GM12873 (cell line): ENCODE results near the gene SCCPDH.

ENCODE experiments used
- CTCF ChIP-seq: IDR thresholded peaks from 2 replicates; pipeline ENCODE4 v1.5.1; 2012; ENCODE audit warnings: low read depth, mild to moderate bottlenecking, moderate library complexity, low read length, control low read depth; ENCODE audit not compliant: insufficient read depth; ENCODE audit errors: missing control alignments

SCCPDH gene

GRCh38 chr1:246726881-246727280, 2.7 kb downstream of the SCCPDH start:
- TF ChIP-seq CTCF, result no peak

DNA sequence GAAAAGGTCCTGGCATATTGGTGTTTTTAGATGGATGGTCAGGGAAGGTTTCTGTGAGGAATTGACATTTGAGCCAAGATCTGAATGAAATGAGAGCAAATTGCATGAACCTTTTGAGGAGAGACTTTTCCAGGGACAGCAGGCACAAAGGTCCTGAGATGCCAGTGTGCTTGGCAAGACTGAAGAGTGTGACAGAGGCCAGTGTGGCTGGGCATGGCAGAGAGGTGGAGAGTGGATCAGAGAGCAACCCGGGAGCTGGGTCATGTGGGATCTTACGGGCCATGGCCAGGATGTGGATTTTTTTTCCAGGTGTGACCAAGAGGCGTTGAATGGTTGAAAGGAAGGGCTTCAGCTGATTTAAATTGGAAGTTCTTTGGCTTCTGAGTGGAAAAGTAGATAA, 3.4 kb downstream of the SCCPDH start:
- TF ChIP-seq CTCF, result no peak

DNA sequence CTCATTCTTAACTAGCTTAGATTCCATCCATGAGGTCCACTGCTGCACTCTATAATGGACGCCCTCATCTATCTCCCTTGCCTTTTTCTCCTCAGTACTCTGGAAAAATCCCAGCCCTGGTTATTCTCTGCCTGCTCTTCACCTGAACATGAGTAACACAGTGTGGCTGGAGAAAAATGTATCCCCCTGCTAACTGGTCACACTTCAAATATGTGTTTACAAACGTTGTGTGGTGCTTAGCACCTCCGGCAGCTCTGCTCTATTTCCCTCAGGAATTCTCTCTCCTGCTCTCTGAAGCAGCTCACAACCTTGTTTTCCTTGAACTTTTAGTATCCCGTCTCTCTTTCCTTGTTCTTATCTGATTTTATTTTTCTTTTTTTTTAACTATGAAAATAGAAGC, 4.1 kb downstream of the SCCPDH start:
- no peak for TF ChIP-seq CTCF

- TF ChIP-seq CTCF, result no peak
These were observed 6.6 kb downstream of the SCCPDH start for GRCh38 chr1:246730839-246731238.

- TF ChIP-seq CTCF, result no peak
These were observed 9.5 kb downstream of the SCCPDH start for GRCh38 chr1:246733704-246734103.

- TF ChIP-seq CTCF, result no peak
These were observed 10.7 kb downstream of the SCCPDH start for GRCh38 chr1:246734866-246735265.

- TF ChIP-seq CTCF, result no peak
These were observed 11.5 kb downstream of the SCCPDH start for GRCh38 chr1:246735735-246736134.

GRCh38 chr1:246742396-246742795, 18.2 kb downstream of the SCCPDH start:
- no peak for TF ChIP-seq CTCF
